ENCODE measurements around the gene CEP112.
A peak's percentile ranks its signal among the peaks of the same experiment; 100 is the strongest.
"Not testable (repeated sequence)": the region's sequence is repeated elsewhere in the genome, so short reads cannot be mapped to it uniquely, and the experiment has no call there.

CEP112 gene

GRCh38 chr17:66165537-66166123 is 26.3 kb downstream of the CEP112 start:
- no peak overlapping the region for H3K4ac ChIP-seq (ENCODE audit: low read depth, low read length)
- H2AK5ac ChIP-seq (ENCODE audit: low read length): no peak overlapping the region
- no peak overlapping the region for H3K27ac ChIP-seq (ENCODE audit: low read depth, low read length)
- H4K12ac ChIP-seq (ENCODE audit: low read depth, low read length): no peak overlapping the region
- H2BK5ac ChIP-seq (ENCODE audit: low read depth, low read length, poor library complexity): no peak overlapping the region
- H3K27me3 ChIP-seq (ENCODE audit: insufficient read depth, low read length): no peaks in the 10 kb centered on the region
- no peaks in the 10 kb centered on the region for H3K79me2 ChIP-seq (ENCODE audit: control insufficient read depth, insufficient read depth, low read length, poor library complexity)
- H3K18ac ChIP-seq (ENCODE audit: low read length): no peak overlapping the region
- H3K36me3 ChIP-seq (ENCODE audit: control insufficient read depth in 1 of 2, insufficient read depth in 2 of 2, low read length in 2 of 2): no peaks in the 10 kb centered on the region
- no peak overlapping the region for H3K14ac ChIP-seq (ENCODE audit: low read length)
- no peak overlapping the region for H3K9ac ChIP-seq (ENCODE audit: low read length)
- H4K8ac ChIP-seq (ENCODE audit: low read depth, low read length): no peak overlapping the region
- H3K4me2 ChIP-seq (ENCODE audit: low read length): no peak overlapping the region
- no peak overlapping the region for H3K4me3 ChIP-seq (ENCODE audit: low read depth, low read length)
- H3K23ac ChIP-seq (ENCODE audit: low read length): no peak overlapping the region
- H3K4me1 ChIP-seq (ENCODE audit: control insufficient read depth in 1 of 2, insufficient read depth in 2 of 2, low read length in 2 of 2): no peaks in the 10 kb centered on the region
- no peak overlapping the region for H4K91ac ChIP-seq (ENCODE audit: low read depth, low read length)
- no peaks in the 10 kb centered on the region for H3K9me3 ChIP-seq (ENCODE audit: insufficient read depth, low read depth, low read length)
- peak; percentile 16 to 72 for DNase-seq
- no peak overlapping the region for H2BK12ac ChIP-seq (ENCODE audit: low read length)
- H3K79me1 ChIP-seq (ENCODE audit: low read length): no peaks in the 10 kb centered on the region
- H2AFZ ChIP-seq (ENCODE audit: insufficient read depth, low read length, poor library complexity): no peak overlapping the region
- H2BK120ac ChIP-seq (ENCODE audit: insufficient read depth, low read length, poor library complexity): no peak overlapping the region

GRCh38 chr17:66155055-66155454 is 36.9 kb downstream of the CEP112 start:
- H3K18ac ChIP-seq (ENCODE audit: low read length); H3K4me3 ChIP-seq (ENCODE audit: low read depth, low read length); H3K4ac ChIP-seq (ENCODE audit: low read depth, low read length); H2BK5ac ChIP-seq (ENCODE audit: low read depth, low read length, poor library complexity); H3K27me3 ChIP-seq (ENCODE audit: insufficient read depth, low read length); H4K91ac ChIP-seq (ENCODE audit: low read depth, low read length); H3K9ac ChIP-seq (ENCODE audit: low read length); H3K79me2 ChIP-seq (ENCODE audit: control insufficient read depth, insufficient read depth, low read length, poor library complexity); H3K14ac ChIP-seq (ENCODE audit: low read length); H4K8ac ChIP-seq (ENCODE audit: low read depth, low read length); H3K9me3 ChIP-seq (ENCODE audit: insufficient read depth, low read depth, low read length); H2AK5ac ChIP-seq (ENCODE audit: low read length); H3K23ac ChIP-seq (ENCODE audit: low read length); H3K4me2 ChIP-seq (ENCODE audit: low read length); H2BK120ac ChIP-seq (ENCODE audit: insufficient read depth, low read length, poor library complexity); DNase-seq; H3K79me1 ChIP-seq (ENCODE audit: low read length); H2BK12ac ChIP-seq (ENCODE audit: low read length); H3K4me1 ChIP-seq (ENCODE audit: control insufficient read depth in 1 of 2, insufficient read depth in 2 of 2, low read length in 2 of 2); H3K36me3 ChIP-seq (ENCODE audit: control insufficient read depth in 1 of 2, insufficient read depth in 2 of 2, low read length in 2 of 2); H3K27ac ChIP-seq (ENCODE audit: low read depth, low read length); H2AFZ ChIP-seq (ENCODE audit: insufficient read depth, low read length, poor library complexity): not testable (repeated sequence)
- no CpG with 5 or more reads among the region's 4 CpGs for WGBS (ENCODE audit: extremely low coverage, insufficient coverage, insufficient read length)
- peak overlapping the region; percentile 18 for H4K12ac ChIP-seq (ENCODE audit: low read depth, low read length)

- Histone ChIP-seq H3K4me3 (ENCODE audit: low read depth, low read length) (no peak overlapping the region), H3K14ac (ENCODE audit: low read length) (no peak overlapping the region), H3K4me1 (ENCODE audit: control insufficient read depth in 1 of 2, insufficient read depth in 2 of 2, low read length in 2 of 2) (no peaks in the 10 kb centered on the region), H3K9ac (ENCODE audit: low read length) (no peak overlapping the region), H2BK12ac (ENCODE audit: low read length) (no peak overlapping the region), H3K79me2 (ENCODE audit: control insufficient read depth, insufficient read depth, low read length, poor library complexity) (no peaks in the 10 kb centered on the region), H3K27ac (ENCODE audit: low read depth, low read length) (no peak overlapping the region), H3K27me3 (ENCODE audit: insufficient read depth, low read length) (no peaks in the 10 kb centered on the region), H4K91ac (ENCODE audit: low read depth, low read length) (no peak overlapping the region), H2BK5ac (ENCODE audit: low read depth, low read length, poor library complexity) (no peak overlapping the region), H3K23ac (ENCODE audit: low read length) (no peak overlapping the region), H4K12ac (ENCODE audit: low read depth, low read length) (no peak overlapping the region), H2AFZ (ENCODE audit: insufficient read depth, low read length, poor library complexity) (no peak overlapping the region), H4K8ac (ENCODE audit: low read depth, low read length) (no peak overlapping the region), H3K4me2 (ENCODE audit: low read length) (no peak overlapping the region), H3K79me1 (ENCODE audit: low read length) (no peaks in the 10 kb centered on the region), H2BK120ac (ENCODE audit: insufficient read depth, low read length, poor library complexity) (no peak overlapping the region), H3K4ac (ENCODE audit: low read depth, low read length) (no peak overlapping the region), H2AK5ac (ENCODE audit: low read length) (no peak overlapping the region), H3K9me3 (ENCODE audit: insufficient read depth, low read depth, low read length) (no peaks in the 10 kb centered on the region), H3K18ac (ENCODE audit: low read length) (no peak overlapping the region), H3K36me3 (ENCODE audit: control insufficient read depth in 1 of 2, insufficient read depth in 2 of 2, low read length in 2 of 2) (no peaks in the 10 kb centered on the region)
- no CpG with 5 or more reads among the region's 2 CpGs for WGBS (ENCODE audit: extremely low coverage, insufficient coverage, insufficient read length)
- no peak for DNase-seq
Measured at GRCh38 chr17:66152756-66153155, 39.2 kb downstream of the CEP112 start.

- no peak overlapping the region for H3K4me3 ChIP-seq (ENCODE audit: low read depth, low read length)
- no peaks in the 10 kb centered on the region for H3K79me1 ChIP-seq (ENCODE audit: low read length)
- H3K79me2 ChIP-seq (ENCODE audit: control insufficient read depth, insufficient read depth, low read length, poor library complexity): no peaks in the 10 kb centered on the region
- H3K4ac ChIP-seq (ENCODE audit: low read depth, low read length): no peak overlapping the region
- no peaks in the 10 kb centered on the region for H3K4me1 ChIP-seq (ENCODE audit: control insufficient read depth in 1 of 2, insufficient read depth in 2 of 2, low read length in 2 of 2)
- no peak overlapping the region for H2AK5ac ChIP-seq (ENCODE audit: low read length)
- no peaks in the 10 kb centered on the region for H3K36me3 ChIP-seq (ENCODE audit: control insufficient read depth in 1 of 2, insufficient read depth in 2 of 2, low read length in 2 of 2)
- no peak overlapping the region for H3K9ac ChIP-seq (ENCODE audit: low read length)
- H3K27me3 ChIP-seq (ENCODE audit: insufficient read depth, low read length): no peaks in the 10 kb centered on the region
- no peak overlapping the region for H3K4me2 ChIP-seq (ENCODE audit: low read length)
- no peak overlapping the region for H3K18ac ChIP-seq (ENCODE audit: low read length)
- H2BK120ac ChIP-seq (ENCODE audit: insufficient read depth, low read length, poor library complexity): no peak overlapping the region
- no peak overlapping the region for H3K27ac ChIP-seq (ENCODE audit: low read depth, low read length)
- H2AFZ ChIP-seq (ENCODE audit: insufficient read depth, low read length, poor library complexity): no peak overlapping the region
- H2BK12ac ChIP-seq (ENCODE audit: low read length): no peak overlapping the region
- H4K91ac ChIP-seq (ENCODE audit: low read depth, low read length): no peak overlapping the region
- no peak overlapping the region for H4K8ac ChIP-seq (ENCODE audit: low read depth, low read length)
- no peak for DNase-seq
- H3K23ac ChIP-seq (ENCODE audit: low read length): no peak overlapping the region
- H4K12ac ChIP-seq (ENCODE audit: low read depth, low read length): no peak overlapping the region
- H3K9me3 ChIP-seq (ENCODE audit: insufficient read depth, low read depth, low read length): no peaks in the 10 kb centered on the region
- no peak overlapping the region for H3K14ac ChIP-seq (ENCODE audit: low read length)
- H2BK5ac ChIP-seq (ENCODE audit: low read depth, low read length, poor library complexity): no peak overlapping the region
Measured at GRCh38 chr17:66150708-66151107, 41.2 kb downstream of the CEP112 start.
